ENCODE results near the gene ADAMTS13. TPM values are rescaled to one million over a fixed set of nuclear protein-coding genes. Genes with fewer than 3 reads are reported as not detected.

Gene ADAMTS13
- total and polyA plus RNA-seq, 5 experiments from 2014 or later: 0.10 to 4.0 (median 0.99) TPM

GRCh38 chr9:133505186-133505830, 83.1 kb downstream of the ADAMTS13 start:
- peaks cover 0 to 3% (median 0%) of the 10 kb centered on the region in 5 donors for H3K27me3 Mint-ChIP-seq
- peaks cover 0 to 19% (median 15%) of the 10 kb centered on the region in 9 donors for H3K9me3 Mint-ChIP-seq
- peaks cover 6 to 28% (median 24%) of the 10 kb centered on the region in 4 donors for H3K4me1 Mint-ChIP-seq
- no peak overlapping the region for H3K4me3 Mint-ChIP-seq
- H3K36me3 Mint-ChIP-seq: peaks cover 0 to 16% (median 0%) of the 10 kb centered on the region in 3 donors
- peak overlapping the region in 3 of 10 donors; percentile 9 to 77 (median 46) for H3K27ac Mint-ChIP-seq
- POLR2A ChIA-PET: interaction anchor here (1.0 kb wide), 1 partner anchor 475 kb away, joined by 3 read pairs; no protein-coding TSS in a partner anchor
- DNase-seq (peak in 1 of 10 donors; percentile 51), ATAC-seq (no peak)

GRCh38 chr9:133505901-133506652, 83.9 kb downstream of the ADAMTS13 start:
- Mint-ChIP-seq H3K4me3 (no peak overlapping the region), H3K27me3 (peaks cover 0 to 3% (median 0%) of the 10 kb centered on the region in 5 donors), H3K27ac (peak overlapping the region in 3 of 10 donors; percentile 38 to 60 (median 43)), H3K4me1 (peaks cover 9 to 33% (median 25%) of the 10 kb centered on the region in 4 donors), H3K9me3 (peaks cover 0 to 17% (median 11%) of the 10 kb centered on the region in 9 donors), H3K36me3 (peaks cover 0 to 15% (median 0%) of the 10 kb centered on the region in 3 donors)
- DNase-seq (peak in 1 of 10 donors; percentile 59), ATAC-seq (no peak)
- POLR2A ChIA-PET: interaction anchor here (1.0 kb wide), 1 partner anchor 476 kb away, joined by 3 read pairs; no protein-coding TSS in a partner anchor

- DNase-seq: peak in 1 of 10 donors; percentile 45
- POLR2A ChIA-PET: no interaction called here
- no peak for ATAC-seq
- peaks cover 0 to 9% (median 0%) of the 10 kb centered on the region in 3 donors for H3K36me3 Mint-ChIP-seq
- peaks cover 9 to 33% (median 25%) of the 10 kb centered on the region in 4 donors for H3K4me1 Mint-ChIP-seq
- no peak overlapping the region for H3K4me3 Mint-ChIP-seq
- peaks cover 0 to 3% (median 0%) of the 10 kb centered on the region in 5 donors for H3K27me3 Mint-ChIP-seq
- H3K27ac Mint-ChIP-seq: peak overlapping the region in 4 of 10 donors; percentile 46 to 97 (median 94)
- H3K9me3 Mint-ChIP-seq: peaks cover 0 to 12% (median 6%) of the 10 kb centered on the region in 9 donors
Measured at GRCh38 chr9:133506653-133507038, 84.5 kb downstream of the ADAMTS13 start.

- DNase-seq (peak in 1 of 10 donors; percentile 62), ATAC-seq (no peak)
- Mint-ChIP-seq H3K9me3 (peaks cover 0 to 4% (median 3%) of the 10 kb centered on the region in 9 donors), H3K36me3 (peaks cover 0 to 2% (median 0%) of the 10 kb centered on the region in 3 donors), H3K27me3 (peaks cover 0 to 3% (median 0%) of the 10 kb centered on the region in 5 donors), H3K4me3 (peak overlapping the region in 3 of 10 donors; percentile 7 to 18 (median 8)), H3K4me1 (peaks cover 9 to 33% (median 25%) of the 10 kb centered on the region in 4 donors), H3K27ac (peak overlapping the region; percentile 91 to 99 (median 97))
- POLR2A ChIA-PET: interaction anchor here (2.8 kb wide), 1 partner anchor 194 kb away, joined by 13 read pairs; no protein-coding TSS in a partner anchor
Measured at GRCh38 chr9:133507246-133507965, 85.2 kb downstream of the ADAMTS13 start.

- peaks cover 0 to 3% (median 0%) of the 10 kb centered on the region in 5 donors for H3K27me3 Mint-ChIP-seq
- peaks cover 9 to 33% (median 25%) of the 10 kb centered on the region in 4 donors for H3K4me1 Mint-ChIP-seq
- peak overlapping the region in 1 of 10 donors; percentile 78 for H3K4me3 Mint-ChIP-seq
- no peak for DNase-seq
- H3K9me3 Mint-ChIP-seq: no peaks in the 10 kb centered on the region
- H3K27ac Mint-ChIP-seq: peak overlapping the region; percentile 91 to 99 (median 97)
- no peak for ATAC-seq
- POLR2A ChIA-PET: interaction anchor here (2.2 to 2.8 kb wide), 2 partner anchors 194 to 563 kb away, joined by 8 to 13 read pairs; partner anchors contain the start of gene TSC1
- H3K36me3 Mint-ChIP-seq: no peaks in the 10 kb centered on the region
Measured at GRCh38 chr9:133508046-133508445, 85.9 kb downstream of the ADAMTS13 start.

Other genes with a start within 250 kb of the ADAMTS13 start
- not detected for gene OBP2B, start 213.1 kb upstream of the ADAMTS13 start, total RNA-seq
- not detected for gene OBP2B, start 213.1 kb upstream of the ADAMTS13 start, polyA plus RNA-seq
- not detected for gene ABO, start 147.2 kb upstream of the ADAMTS13 start, total RNA-seq
- not detected for gene ABO, start 147.2 kb upstream of the ADAMTS13 start, polyA plus RNA-seq
- gene SURF6, start 86.2 kb upstream of the ADAMTS13 start, total RNA-seq: 10 to 100 TPM; 29.8 to 34.1 TPM
- gene SURF6, start 86.2 kb upstream of the ADAMTS13 start, polyA plus RNA-seq: 10 to 100 TPM in 2 of 3 donors, 1 to 10 TPM in 1; 4.9 to 16.9 (median 10.1) TPM
- gene MED22, start 74.2 kb upstream of the ADAMTS13 start, total RNA-seq: 10 to 100 TPM; 38.2 to 46.4 TPM
- gene MED22, start 74.2 kb upstream of the ADAMTS13 start, polyA plus RNA-seq: 10 to 100 TPM; 10.3 to 20.6 (median 17.5) TPM
- 1,000 to 10,000 TPM; 2,300 to 2,355 TPM for gene RPL7A, start 74.1 kb upstream of the ADAMTS13 start, total RNA-seq
- gene RPL7A, start 74.1 kb upstream of the ADAMTS13 start, polyA plus RNA-seq: 1,000 to 10,000 TPM; 1,183 to 1,387 (median 1,313) TPM
- 10 to 100 TPM; 58.7 to 59.5 TPM for gene SURF1, start 65.9 kb upstream of the ADAMTS13 start, total RNA-seq
- 100 to 1,000 TPM in 2 of 3 donors, 10 to 100 TPM in 1; 90.6 to 119 (median 112) TPM for gene SURF1, start 65.9 kb upstream of the ADAMTS13 start, polyA plus RNA-seq
- gene SURF2, start 65.8 kb upstream of the ADAMTS13 start, total RNA-seq: 10 to 100 TPM; 22.8 to 24.7 TPM
- 10 to 100 TPM; 39.8 to 52.0 (median 49.9) TPM for gene SURF2, start 65.8 kb upstream of the ADAMTS13 start, polyA plus RNA-seq
- 10 to 100 TPM; 68.7 to 70.0 TPM for gene SURF4, start 46.3 kb upstream of the ADAMTS13 start, total RNA-seq
- 100 to 1,000 TPM; 107 to 146 (median 122) TPM for gene SURF4, start 46.3 kb upstream of the ADAMTS13 start, polyA plus RNA-seq
- gene STKLD1, start 46.0 kb upstream of the ADAMTS13 start, total RNA-seq: 1 to 10 TPM; 1.2 to 1.3 TPM
- gene STKLD1, start 46.0 kb upstream of the ADAMTS13 start, polyA plus RNA-seq: 1 to 10 TPM in 1 of 3 donors, under 1 TPM in 1, not detected in 1; 0.35 to 2.3 TPM
- gene REXO4, start 4.4 kb upstream of the ADAMTS13 start, total RNA-seq: 10 to 100 TPM; 42.4 to 45.6 TPM
- gene REXO4, start 4.4 kb upstream of the ADAMTS13 start, polyA plus RNA-seq: 10 to 100 TPM; 15.9 to 30.5 (median 24.4) TPM
- gene CACFD1, start 37.6 kb downstream of the ADAMTS13 start, total RNA-seq: 1 to 10 TPM; 4.4 to 4.9 TPM
- 1 to 10 TPM; 2.5 to 3.7 (median 3.5) TPM for gene CACFD1, start 37.6 kb downstream of the ADAMTS13 start, polyA plus RNA-seq
- gene SLC2A6, start 56.7 kb downstream of the ADAMTS13 start, total RNA-seq: 1 to 10 TPM; 8.4 to 8.7 TPM
- gene SLC2A6, start 56.7 kb downstream of the ADAMTS13 start, polyA plus RNA-seq: 1 to 10 TPM; 4.0 to 6.0 (median 5.6) TPM
- not detected for gene MYMK, start 102.6 kb downstream of the ADAMTS13 start, total RNA-seq
- gene MYMK, start 102.6 kb downstream of the ADAMTS13 start, polyA plus RNA-seq: not detected
- under 1 TPM; 0.44 to 0.66 TPM for gene ADAMTSL2, start 112.3 kb downstream of the ADAMTS13 start, total RNA-seq
- gene ADAMTSL2, start 112.3 kb downstream of the ADAMTS13 start, polyA plus RNA-seq: under 1 TPM in 2 of 3 donors, not detected in 1; 0.03 to 0.14 TPM
- not detected for gene FAM163B, start 187.0 kb downstream of the ADAMTS13 start, total RNA-seq
- not detected for gene FAM163B, start 187.0 kb downstream of the ADAMTS13 start, polyA plus RNA-seq
- gene DBH, start 214.0 kb downstream of the ADAMTS13 start, total RNA-seq: not detected
- gene DBH, start 214.0 kb downstream of the ADAMTS13 start, polyA plus RNA-seq: not detected

Data from naive thymus-derived CD8-positive, alpha-beta T cell (primary cell).